Mucosa of rectum (tissue), 2 donors: ENCODE results near the gene IFNE.

Source experiments
- H3K27ac ChIP-seq, 2 donors: one replicate each; pipeline ENCODE4 v1.7.0; 2013; ENCODE audit warnings: inconsistent platforms in 2 of 2, low read depth in 2 of 2, low read length in 2 of 2
- H3K27me3 ChIP-seq, 2 donors: one replicate each; pipeline ENCODE4 v1.7.0; 2013; ENCODE audit warnings: low read length in 2 of 2; ENCODE audit not compliant: control insufficient read depth in 2 of 2, insufficient read depth in 2 of 2
- H3K36me3 ChIP-seq, 2 donors: one replicate each; pipeline ENCODE4 v1.7.0; 2013; ENCODE audit warnings: low read length in 2 of 2; ENCODE audit not compliant: control insufficient read depth in 2 of 2, insufficient read depth in 2 of 2
- H3K4me1 ChIP-seq, 2 donors: one replicate each; pipeline ENCODE4 v1.7.0; 2013; ENCODE audit warnings: low read length in 2 of 2, mild to moderate bottlenecking in 1 of 2; ENCODE audit not compliant: control insufficient read depth in 2 of 2, insufficient read depth in 2 of 2
- H3K4me3 ChIP-seq, 2 donors: one replicate each; pipeline ENCODE4 v1.7.0; 2013; ENCODE audit warnings: low read length in 2 of 2
- H3K9ac ChIP-seq, 2 donors: one replicate each; pipeline ENCODE4 v1.7.0; 2013; ENCODE audit warnings: low read length in 2 of 2, low read depth in 1 of 2, mild to moderate bottlenecking in 1 of 2
- H3K9me3 ChIP-seq, 2 donors: one replicate each; pipeline ENCODE4 v1.7.0; 2013; ENCODE audit warnings: low read length in 2 of 2; ENCODE audit not compliant: control insufficient read depth in 2 of 2
- donor health status: healthy.
- donor health status: Normal muscosa, but diverticular disease.

Gene IFNE

DNA sequence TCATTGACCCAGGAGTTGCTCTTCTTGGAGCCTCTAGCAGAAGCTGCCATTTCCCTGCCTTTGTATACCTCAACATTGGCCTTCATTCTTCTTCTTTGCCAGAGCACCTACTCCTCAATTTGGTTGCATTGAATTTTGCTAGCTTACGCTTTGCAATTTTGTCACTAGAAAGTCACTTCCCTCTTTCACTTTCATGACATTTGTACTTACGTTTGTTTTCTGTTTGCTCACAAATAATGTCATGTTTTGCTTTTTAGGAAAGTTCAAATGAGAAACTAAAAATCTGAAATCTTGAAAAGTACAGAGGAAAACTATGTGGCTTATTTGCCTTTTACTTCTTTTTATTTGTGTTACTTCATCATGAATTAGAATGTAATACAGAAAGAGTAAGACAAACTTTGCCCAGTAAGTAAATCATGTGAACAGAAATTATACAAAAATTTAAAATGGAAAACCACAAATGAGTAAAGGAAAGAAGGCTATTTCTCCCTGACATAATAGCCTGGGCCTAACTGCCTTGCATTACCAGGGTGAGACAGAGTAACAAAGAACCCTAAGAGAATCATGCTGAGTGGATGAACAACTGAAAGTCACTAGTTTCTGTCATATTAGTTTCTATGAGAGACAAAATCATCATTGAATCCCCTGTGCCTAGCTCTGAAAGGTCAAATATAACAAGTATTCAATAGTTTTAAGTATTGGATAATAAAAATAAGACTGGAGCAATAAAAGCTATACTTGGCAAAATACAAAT is 49.3 kb downstream of the IFNE start:
- H3K9ac ChIP-seq = no peak overlapping the region
- H3K4me1 ChIP-seq = no peaks in the 10 kb centered on the region
- no peaks in the 10 kb centered on the region for H3K9me3 ChIP-seq
- no peak overlapping the region for H3K27ac ChIP-seq
- H3K36me3 ChIP-seq = no peaks in the 10 kb centered on the region
- peaks cover 0 to 7% of the 10 kb centered on the region in 2 donors for H3K27me3 ChIP-seq
- no peak overlapping the region for H3K4me3 ChIP-seq
